Tibial artery (tissue), 4 donors: Measurements from ENCODE around the gene TTC12.

Experiments
- DNase-seq, 2 donors: peaks; one replicate each; pipeline ENCODE4 v3.0.0-alpha.2; 2019
- H3K27ac ChIP-seq, 2 donors: fragments of 200-600 bp; sonication (generic) in 1 of 2; 1 replicate in 1 of 2; 2 replicates in 1 of 2; pipeline ENCODE4 v1.5.1; 2018 to 2019; ENCODE audit warnings: mild to moderate bottlenecking in 1 of 2
- H3K27me3 ChIP-seq, 2 donors: fragments of 200-600 bp; sonication (generic) in 1 of 2; one replicate each; pipeline versions ENCODE4 v1.5.1 to v1.6.0; 2016 to 2019
- H3K36me3 ChIP-seq, 3 donors: fragments of 200-600 bp; sonication (generic) in 2 of 3; one replicate each; pipeline ENCODE4 v1.5.1; 2016 to 2019; ENCODE audit warnings: mild to moderate bottlenecking in 2 of 3
- H3K4me1 ChIP-seq, 4 donors: fragments of 200-600 bp; sonication (generic) in 2 of 4; 1 replicate in 3 of 4; 2 replicates in 1 of 4; pipeline ENCODE4 v1.5.1; 2016 to 2019
- H3K4me3 ChIP-seq, 2 donors: fragments of 200-600 bp; sonication (generic) in 1 of 2; 1 replicate in 1 of 2; 2 replicates in 1 of 2; pipeline ENCODE4 v1.5.1; 2018 to 2019; ENCODE audit warnings: mild to moderate bottlenecking in 2 of 2
- H3K9me3 ChIP-seq, 3 donors: fragments of 200-600 bp; sonication (generic) in 1 of 3; one replicate each; pipeline ENCODE4 v1.5.1; 2016 to 2019
- intact Hi-C: fragments of 100-400 bp; cut with DNase I; formaldehyde crosslinking; loops from one replicate; pipeline ENCODE4 v1.15.0; 2023; ENCODE audit warnings: low total_unique reads
- TF ChIP-seq, protein P1 (sequence below), 2 experiments: fragments of 200-600 bp in 1 of 2; fragments of 450-650 bp in 1 of 2; IDR thresholded peaks; one replicate each; pipeline ENCODE4 v1.5.1; 2017 to 2019; ENCODE audit warnings: antibody characterized with exemption in 2 of 2, mild to moderate bottlenecking in 1 of 2, moderate library complexity in 1 of 2

TTC12 gene

DNA sequence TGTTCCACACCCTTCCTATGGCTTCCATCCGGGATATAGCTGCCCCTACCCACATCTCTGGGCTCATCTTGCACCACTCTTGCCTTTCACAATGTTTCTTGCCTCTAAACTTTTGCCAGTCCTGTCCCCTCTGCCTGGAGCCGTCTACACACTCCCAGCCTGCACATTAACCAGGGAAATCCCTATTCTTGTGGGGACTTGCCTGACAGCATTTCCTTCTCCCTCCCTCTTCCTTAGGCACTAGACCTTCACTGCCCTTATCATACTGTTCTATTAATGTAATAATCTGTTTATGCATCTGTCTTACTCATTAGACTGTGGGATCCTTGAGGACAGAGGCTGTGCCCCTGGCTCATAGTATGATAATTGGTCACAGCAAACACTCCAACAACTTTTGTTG lies 5.8 kb upstream of the TTC12 start:
- TF ChIP-seq, protein P1, sequence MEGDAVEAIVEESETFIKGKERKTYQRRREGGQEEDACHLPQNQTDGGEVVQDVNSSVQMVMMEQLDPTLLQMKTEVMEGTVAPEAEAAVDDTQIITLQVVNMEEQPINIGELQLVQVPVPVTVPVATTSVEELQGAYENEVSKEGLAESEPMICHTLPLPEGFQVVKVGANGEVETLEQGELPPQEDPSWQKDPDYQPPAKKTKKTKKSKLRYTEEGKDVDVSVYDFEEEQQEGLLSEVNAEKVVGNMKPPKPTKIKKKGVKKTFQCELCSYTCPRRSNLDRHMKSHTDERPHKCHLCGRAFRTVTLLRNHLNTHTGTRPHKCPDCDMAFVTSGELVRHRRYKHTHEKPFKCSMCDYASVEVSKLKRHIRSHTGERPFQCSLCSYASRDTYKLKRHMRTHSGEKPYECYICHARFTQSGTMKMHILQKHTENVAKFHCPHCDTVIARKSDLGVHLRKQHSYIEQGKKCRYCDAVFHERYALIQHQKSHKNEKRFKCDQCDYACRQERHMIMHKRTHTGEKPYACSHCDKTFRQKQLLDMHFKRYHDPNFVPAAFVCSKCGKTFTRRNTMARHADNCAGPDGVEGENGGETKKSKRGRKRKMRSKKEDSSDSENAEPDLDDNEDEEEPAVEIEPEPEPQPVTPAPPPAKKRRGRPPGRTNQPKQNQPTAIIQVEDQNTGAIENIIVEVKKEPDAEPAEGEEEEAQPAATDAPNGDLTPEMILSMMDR (IDR thresholded peaks at IDR 0.05) = no peak
- intact Hi-C loops = loop anchor here (5.0 to 10.0 kb wide), 2 partner anchors 224 to 486 kb away; no protein-coding TSS in a partner anchor

GRCh38 chr11:113311536-113311935 lies 2.8 kb upstream of the TTC12 start:
- no peaks in the 10 kb centered on the region for H3K27me3 ChIP-seq
- no peak overlapping the region for H3K27ac ChIP-seq
- no peaks in the 10 kb centered on the region for H3K9me3 ChIP-seq
- H3K4me1 ChIP-seq = peaks cover 0 to 26% (median 7%) of the 10 kb centered on the region in 4 donors
- TF ChIP-seq, protein P1 (IDR thresholded peaks at IDR 0.05) = no peak
- no peaks in the 10 kb centered on the region for H3K36me3 ChIP-seq
- intact Hi-C loops = no loop called here
- H3K4me3 ChIP-seq = no peak overlapping the region
- DNase-seq = no peak

More for the DNA sequence above, 5.8 kb upstream of the TTC12 start:
- no peak overlapping the region for H3K4me3 ChIP-seq
- no peak for DNase-seq
- H3K27ac ChIP-seq = no peak overlapping the region
- H3K9me3 ChIP-seq = no peaks in the 10 kb centered on the region
- H3K4me1 ChIP-seq = peaks cover 0 to 11% (median 2%) of the 10 kb centered on the region in 4 donors
- no peaks in the 10 kb centered on the region for H3K27me3 ChIP-seq
- no peaks in the 10 kb centered on the region for H3K36me3 ChIP-seq

GRCh38 chr11:113313601-113314000 lies 782 bp upstream of the TTC12 start:
- Histone ChIP-seq H3K36me3 (peaks cover 0 to 14% (median 0%) of the 10 kb centered on the region in 3 donors), H3K27me3 (no peaks in the 10 kb centered on the region), H3K9me3 (no peaks in the 10 kb centered on the region), H3K27ac (peak overlapping the region; percentile 77 to 80), H3K4me3 (peak overlapping the region; percentile 63 to 83), H3K4me1 (peaks cover 0 to 26% (median 7%) of the 10 kb centered on the region in 4 donors)
- intact Hi-C loops = no loop called here
- no peak for DNase-seq
- TF ChIP-seq, protein P1 (IDR thresholded peaks at IDR 0.05) = no peak

DNA sequence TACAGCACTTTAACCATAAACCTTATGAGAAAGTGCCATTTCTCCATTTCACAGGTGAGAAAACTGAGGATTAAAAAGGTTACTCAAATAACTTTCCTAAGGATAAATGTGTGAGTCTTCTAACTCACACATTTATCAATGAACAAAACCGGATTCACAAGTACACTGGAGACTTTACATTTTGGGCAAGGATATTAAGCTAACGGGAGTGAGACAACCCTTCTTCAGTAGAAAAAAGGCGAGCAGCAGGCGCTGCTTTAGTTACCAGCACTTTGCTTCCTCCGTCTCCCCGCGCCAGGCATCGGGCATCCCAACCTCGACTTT lies 356 bp upstream of the TTC12 start:
- TF ChIP-seq, protein P1 (IDR thresholded peaks at IDR 0.05) = no peak

DNA sequence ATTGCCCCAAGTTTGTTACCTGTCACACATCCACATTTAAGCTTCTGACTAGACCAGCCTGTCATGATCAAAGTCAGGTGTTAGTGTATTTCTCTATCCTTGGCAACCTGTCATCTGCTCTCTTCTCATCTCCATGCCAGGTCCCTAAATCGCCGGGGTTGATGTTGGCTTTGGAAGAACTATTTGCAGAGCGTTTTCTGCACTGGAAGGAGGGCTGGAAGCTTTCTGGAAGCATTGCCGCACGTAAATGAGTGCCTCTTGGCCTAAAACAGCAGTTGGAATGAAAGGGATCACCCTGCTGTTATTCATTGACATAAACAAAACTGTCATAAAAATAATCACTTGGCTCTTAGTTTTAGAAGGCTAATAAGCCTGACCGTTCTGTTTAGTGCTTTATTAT lies 1.4 kb downstream of the TTC12 start:
- H3K27me3 ChIP-seq = no peaks in the 10 kb centered on the region
- H3K4me1 ChIP-seq = peaks cover 0 to 26% (median 7%) of the 10 kb centered on the region in 4 donors
- H3K9me3 ChIP-seq = no peaks in the 10 kb centered on the region
- peaks cover 0 to 36% (median 5%) of the 10 kb centered on the region in 3 donors for H3K36me3 ChIP-seq
- H3K4me3 ChIP-seq = no peak overlapping the region
- H3K27ac ChIP-seq = peak overlapping the region; percentile 77 to 80
- intact Hi-C loops = no loop called here
- no peak for DNase-seq
- TF ChIP-seq, protein P1 (IDR thresholded peaks at IDR 0.05) = no peak

More for the DNA sequence above, 356 bp upstream of the TTC12 start:
- Histone ChIP-seq H3K27me3 (no peaks in the 10 kb centered on the region), H3K9me3 (no peaks in the 10 kb centered on the region), H3K27ac (peak overlapping the region; percentile 77 to 80), H3K4me1 (peaks cover 0 to 26% (median 7%) of the 10 kb centered on the region in 4 donors), H3K4me3 (peak overlapping the region; percentile 63 to 83), H3K36me3 (peaks cover 0 to 19% (median 0%) of the 10 kb centered on the region in 3 donors)
- DNase-seq = no peak
- intact Hi-C loops = no loop called here

DNA sequence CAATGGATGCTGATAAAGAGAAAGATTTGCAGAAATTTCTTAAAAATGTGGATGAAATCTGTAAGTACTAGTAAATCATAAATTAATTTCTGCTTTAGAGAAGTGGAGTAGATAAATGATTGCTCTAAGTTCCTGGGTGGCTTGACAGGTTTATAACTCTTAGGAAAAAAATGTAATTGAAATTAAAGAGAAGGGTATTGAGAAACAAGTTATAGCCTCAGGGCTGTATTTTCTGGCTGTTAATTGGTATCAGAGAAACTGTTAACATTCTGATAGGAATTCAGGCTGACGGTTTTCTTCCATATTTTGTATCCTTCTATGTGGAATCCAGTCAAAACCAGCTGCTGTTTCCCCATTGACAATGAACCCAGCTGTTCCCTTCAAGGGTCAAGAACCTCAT lies 1.9 kb downstream of the TTC12 start:
- TF ChIP-seq, protein P1 (IDR thresholded peaks at IDR 0.05) = no peak
- Histone ChIP-seq H3K27me3 (no peaks in the 10 kb centered on the region), H3K9me3 (no peaks in the 10 kb centered on the region), H3K4me1 (peaks cover 0 to 26% (median 7%) of the 10 kb centered on the region in 4 donors), H3K27ac (no peak overlapping the region), H3K36me3 (peaks cover 0 to 36% (median 5%) of the 10 kb centered on the region in 3 donors), H3K4me3 (no peak overlapping the region)
- intact Hi-C loops = no loop called here
- no peak for DNase-seq
